Endothelial cell of umbilical vein (primary cell): ENCODE data around the gene WASF2. TPM values are rescaled to one million over a fixed set of nuclear protein-coding genes. Genes with fewer than 3 reads are reported as not detected.

ENCODE experiments used
- BruUV-seq: library from RNA; stranded (reverse); fragments of 400-500 nt; replicated peaks from 2 replicates; lab custom pipeline; 2021; lab: Mats Ljungman, UMichigan
- CTCF ChIA-PET: fragments of 300-600, 350-600 bp; sonication (Branson Sonifier 250); formaldehyde crosslinking; loops from one replicate; lab custom pipeline; 2021; ENCODE audit warnings: antibody characterized with exemption, inconsistent platforms; lab: Charles Lee
- POLR2A ChIA-PET: fragments of 300-600, 350-600 bp; sonication (Branson Sonifier 250); formaldehyde crosslinking; loops from one replicate; lab custom pipeline; 2021; ENCODE audit warnings: antibody characterized with exemption, inconsistent platforms; lab: Charles Lee
- DNase-seq: peaks from one replicate; pipeline ENCODE4 v3.0.0-alpha.2; 2011; ENCODE audit warnings: low read depth, low spot score
- FAIRE-seq: peaks from 2 replicates; lab custom pipeline; 2011; peaks lifted over from hg19 to GRCh38; lab: Jason Lieb, UNC
- H2AFZ ChIP-seq: 2 replicates; pipeline ENCODE4 v1.6.0; 2012; ENCODE audit warnings: low read depth, low read length, control low read depth, inconsistent platforms
- H3K27ac ChIP-seq: 2 replicates; pipeline ENCODE4 v1.5.1; 2011; ENCODE audit warnings: low read depth, mild to moderate bottlenecking, control low read depth, low read length, moderate library complexity; ENCODE audit not compliant: insufficient read depth
- H3K27me3 ChIP-seq, 2 experiments: 2 replicates each; pipeline versions ENCODE4 v1.6.0 to v1.6.1; 2011; ENCODE audit warnings: low read length in 2 of 2, mixed read lengths in 1 of 2; ENCODE audit not compliant: control insufficient read depth in 2 of 2, insufficient read depth in 2 of 2
- H3K36me3 ChIP-seq, 2 experiments: 2 replicates in 1 of 2; 3 replicates in 1 of 2; pipeline ENCODE4 v1.5.1; 2011; ENCODE audit warnings: low read length in 2 of 2, mild to moderate bottlenecking in 1 of 2, moderate library complexity in 1 of 2; ENCODE audit not compliant: control insufficient read depth in 2 of 2, insufficient read depth in 2 of 2; ENCODE audit errors: extremely low read depth in 1 of 2
- H3K4me1 ChIP-seq: 3 replicates; pipeline ENCODE4 v1.5.1; 2011; ENCODE audit warnings: mild to moderate bottlenecking, low read length; ENCODE audit not compliant: control insufficient read depth, insufficient read depth; ENCODE audit errors: extremely low read depth
- H3K4me2 ChIP-seq: 2 replicates; pipeline ENCODE4 v1.6.1; 2011; ENCODE audit warnings: low read length, control low read depth, mixed read lengths; ENCODE audit not compliant: insufficient read depth
- H3K4me3 ChIP-seq, 3 experiments: fragments of 200-600 bp in 1 of 3; sonication (generic), shearing (Covaris generic) in 1 of 3; replicated peaks in 1 of 3; 2 replicates each; pipeline ENCODE4 v1.5.1; 2011 to 2016; ENCODE audit warnings: control low read depth in 3 of 3, low read length in 3 of 3, mild to moderate bottlenecking in 2 of 3, inconsistent platforms in 1 of 3, low read depth in 1 of 3, moderate library complexity in 1 of 3; ENCODE audit not compliant: insufficient read depth in 1 of 3
- H3K79me2 ChIP-seq: 2 replicates; pipeline ENCODE4 v1.6.0; 2012; ENCODE audit warnings: low read length, inconsistent platforms; ENCODE audit not compliant: control insufficient read depth, insufficient read depth
- H3K9ac ChIP-seq: replicated peaks from 2 replicates; pipeline ENCODE3; 2011; ENCODE audit warnings: low read length, control low read depth; ENCODE audit not compliant: insufficient read depth; ENCODE audit errors: extremely low read depth
- H3K9me1 ChIP-seq: replicated peaks from 3 replicates; pipeline ENCODE4 v1.6.0; 2011; ENCODE audit warnings: mild to moderate bottlenecking, low read length; ENCODE audit not compliant: control insufficient read depth, insufficient read depth; ENCODE audit errors: extremely low read depth
- H3K9me3 ChIP-seq: replicated peaks from 2 replicates; pipeline ENCODE4 v1.5.1; 2012; ENCODE audit warnings: low read length, inconsistent platforms; ENCODE audit not compliant: control insufficient read depth, insufficient read depth
- H4K20me1 ChIP-seq: replicated peaks from 2 replicates; pipeline ENCODE3; 2011; ENCODE audit warnings: mild to moderate bottlenecking, low read length; ENCODE audit not compliant: control insufficient read depth, insufficient read depth; ENCODE audit errors: extremely low read depth
- CTCF ChIP-seq, 2 donors: IDR thresholded peaks; 1 replicate in 1 of 2; 2 replicates in 1 of 2; pipeline ENCODE4 v1.5.1; 2011; ENCODE audit warnings: low read length in 2 of 2, mild to moderate bottlenecking in 2 of 2, moderate library complexity in 2 of 2, control low read depth in 1 of 2, inconsistent platforms in 1 of 2, low read depth in 1 of 2; ENCODE audit not compliant: insufficient read depth in 1 of 2; ENCODE audit errors: extremely low read depth in 1 of 2
- EZH2 ChIP-seq: IDR thresholded peaks from 2 replicates; pipeline ENCODE4 v1.6.1; 2012; ENCODE audit warnings: borderline replicate concordance, low read depth, mild to moderate bottlenecking, moderate library complexity, low read length, inconsistent platforms; ENCODE audit not compliant: severe bottlenecking
- FOS ChIP-seq: IDR thresholded peaks from 2 replicates; pipeline ENCODE4 v1.6.1; 2011; ENCODE audit warnings: mild to moderate bottlenecking, low read length, moderate library complexity, borderline replicate concordance; ENCODE audit not compliant: insufficient read depth
- GATA2 ChIP-seq: IDR thresholded peaks from 2 replicates; pipeline ENCODE4 v1.7.0; 2011; ENCODE audit warnings: low read depth, mild to moderate bottlenecking, moderate library complexity, mixed read lengths, low read length; ENCODE audit not compliant: insufficient read length, insufficient read depth
- JUN ChIP-seq: IDR thresholded peaks from 2 replicates; pipeline ENCODE4 v1.6.1; 2011; ENCODE audit warnings: borderline replicate concordance, low read depth; ENCODE audit not compliant: insufficient read length, insufficient read depth
- MAX ChIP-seq: IDR thresholded peaks from 2 replicates; pipeline ENCODE4 v1.6.1; 2011; ENCODE audit not compliant: insufficient read depth, insufficient read length
- MYC ChIP-seq: IDR thresholded peaks from one replicate; pipeline ENCODE4 v1.6.1; 2011; ENCODE audit warnings: mild to moderate bottlenecking, low read depth, low read length
- POLR2A ChIP-seq: IDR thresholded peaks from 2 replicates; pipeline ENCODE4 v1.6.1; 2012; ENCODE audit warnings: low read depth, mild to moderate bottlenecking, control low read depth, low read length
- POLR2AphosphoS5 ChIP-seq: IDR thresholded peaks from 2 replicates; pipeline ENCODE4 v1.6.1; 2012; ENCODE audit warnings: low read depth, mild to moderate bottlenecking, control low read depth, low read length, moderate library complexity; ENCODE audit not compliant: insufficient read depth
- dilution Hi-C: fragments of 300-500 bp; cut with MboI; formaldehyde crosslinking; loops from one replicate; pipeline ENCODE4 v1.15.0; 2019; ENCODE audit warnings: low sequenced_read_pairs; ENCODE audit not compliant: extremely low pct_ligation_motif_present
- intact Hi-C: fragments of 100-400 bp; cut with micrococcal nuclease; formaldehyde crosslinking; loops from one replicate; pipeline ENCODE4 v1.10.0; 2022
- polyA plus RNA-seq, 4 experiments: library from polyadenylated mRNA; depleted of rRNA in 3 of 4; stranded (reverse) in 3 of 4; unstranded in 1 of 4; fragments of >200 nt; gene quantifications; 2 replicates each; pipeline versions ENCODE4 v1.2.1 to v1.2.3, GENCODE V29; 2011 to 2012; ENCODE audit warnings: missing spikeins in 1 of 4
- total RNA-seq: library from RNA; stranded (reverse); gene quantifications from 2 replicates; pipeline ENCODE4 v1.2.3, GENCODE V29; 2021

WASF2 gene
- total and polyA plus RNA-seq, 2 donors (not counting 3 experiments of a cell fraction or from before 2014, with no cell fraction given): 76.9 to 172 TPM

GRCh38 chr1:27518808-27519207 is 28.8 kb upstream of the WASF2 start:
- TF ChIP-seq POLR2A: no peak
- TF ChIP-seq GATA2: no peak
- no peak for TF ChIP-seq MAX
- no peak for TF ChIP-seq EZH2
- TF ChIP-seq CTCF (IDR thresholded peaks at IDR 0.05; ENCODE audit: extremely low read depth in 1 of 2, insufficient read depth in 1 of 2, low read depth in 1 of 2, low read length in 2 of 2): no peak
- no peak for TF ChIP-seq FOS
- no peak for TF ChIP-seq JUN
- no peak for TF ChIP-seq POLR2AphosphoS5
- TF ChIP-seq MYC: no peak
- Histone ChIP-seq H3K4me3 (no peak overlapping the region), H2AFZ (no peak overlapping the region), H3K9ac (no peak overlapping the region), H3K4me1 (peaks cover 13% of the 10 kb centered on the region), H3K9me3 (no peaks in the 10 kb centered on the region), H3K79me2 (no peaks in the 10 kb centered on the region), H3K27ac (no peak overlapping the region), H3K4me2 (no peak overlapping the region), H3K36me3 (no peaks in the 10 kb centered on the region), H3K9me1 (no peaks in the 10 kb centered on the region), H3K27me3 (no peaks in the 10 kb centered on the region), H4K20me1 (no peaks in the 10 kb centered on the region)
- DNase-seq (no peak), FAIRE-seq (no peak)
- BruUV-seq: no TSS peak
- ChIA-PET POLR2A (no interaction called here), CTCF (interaction anchor here (1.0 to 1.9 kb wide), 3 partner anchors 86 to 102 kb away, joined by 3 to 5 read pairs (median 4); no protein-coding TSS in a partner anchor)
- intact Hi-C loops: no loop called here
- dilution Hi-C loops: no loop called here
